Measurements from ENCODE around the gene ADAMTS12.

Gene ADAMTS12

GRCh38 chr5:33795496-33795895 lies 96.3 kb downstream of the ADAMTS12 start:
- H3K18ac ChIP-seq (ENCODE audit: low read length): peak overlapping the region; percentile 2
- H3K4me2 ChIP-seq (ENCODE audit: insufficient read depth, low read length, poor library complexity, severe bottlenecking): no peak overlapping the region
- H3K4me1 ChIP-seq (ENCODE audit: control insufficient read depth in 2 of 2, insufficient read depth in 1 of 2, low read depth in 1 of 2, low read length in 2 of 2): peaks cover 4 to 16% of the 10 kb centered on the region in 2 donors
- H3K9ac ChIP-seq (ENCODE audit: low read depth, low read length, poor library complexity): no peak overlapping the region
- H4K8ac ChIP-seq (ENCODE audit: low read depth, low read length): no peak overlapping the region
- peak; percentile 27 for DNase-seq (ENCODE audit: low spot score)
- H3K27ac ChIP-seq (replicated peaks; ENCODE audit: low read length): peak overlapping the region; percentile 66
- no peak overlapping the region for H3K4me3 ChIP-seq (ENCODE audit: low read length in 2 of 2)
- H2AFZ ChIP-seq (ENCODE audit: low read length): no peak overlapping the region
- H3K27me3 ChIP-seq (ENCODE audit: control insufficient read depth in 3 of 3, insufficient read depth in 3 of 3, low read depth in 1 of 3, low read length in 3 of 3): no peaks in the 10 kb centered on the region
- H4K91ac ChIP-seq (ENCODE audit: low read depth, low read length, poor library complexity): no peak overlapping the region
- no peaks in the 10 kb centered on the region for H3K79me1 ChIP-seq (ENCODE audit: low read depth, low read length)
- WGBS, 2 donors (ENCODE audit: extremely low coverage in 2 of 2, insufficient read length in 2 of 2, insufficient replicate concordance in 1 of 2): 100% methylated on average over 1 of the region's 7 CpGs; no CpG with 5 or more reads in 1 of the 2 donors
- no peak overlapping the region for H3K14ac ChIP-seq (ENCODE audit: low read length)
- peaks cover 0 to 10% of the 10 kb centered on the region in 2 donors for H3K9me3 ChIP-seq (replicated peaks in 1 of 2; ENCODE audit: control insufficient read depth in 2 of 2, insufficient read depth in 1 of 2, low read depth in 1 of 2, low read length in 2 of 2)
- no peak overlapping the region for H2AK5ac ChIP-seq (ENCODE audit: low read depth, low read length)
- no peak overlapping the region for H2BK12ac ChIP-seq (ENCODE audit: low read length)
- H2BK15ac ChIP-seq (ENCODE audit: low read length): no peak overlapping the region
- no peaks in the 10 kb centered on the region for H3K36me3 ChIP-seq (replicated peaks in 1 of 2; ENCODE audit: control insufficient read depth in 2 of 2, insufficient read depth in 2 of 2, low read length in 2 of 2)
- no peak overlapping the region for H2BK5ac ChIP-seq (ENCODE audit: low read length)
- no peak overlapping the region for H2BK120ac ChIP-seq (ENCODE audit: low read depth, low read length)
- H3K4ac ChIP-seq (ENCODE audit: low read length): no peak overlapping the region
- no peak overlapping the region for H3K23ac ChIP-seq (ENCODE audit: low read depth, low read length, poor library complexity)

GRCh38 chr5:33794550-33795181 lies 97.1 kb downstream of the ADAMTS12 start:
- no peak overlapping the region for H2BK5ac ChIP-seq (ENCODE audit: low read length)
- H2AK5ac ChIP-seq (ENCODE audit: low read depth, low read length): no peak overlapping the region
- H2BK15ac ChIP-seq (ENCODE audit: low read length): no peak overlapping the region
- H3K27me3 ChIP-seq (ENCODE audit: control insufficient read depth in 3 of 3, insufficient read depth in 3 of 3, low read depth in 1 of 3, low read length in 3 of 3): no peaks in the 10 kb centered on the region
- no peak overlapping the region for H3K4me2 ChIP-seq (ENCODE audit: insufficient read depth, low read length, poor library complexity, severe bottlenecking)
- H3K36me3 ChIP-seq (replicated peaks in 1 of 2; ENCODE audit: control insufficient read depth in 2 of 2, insufficient read depth in 2 of 2, low read length in 2 of 2): no peaks in the 10 kb centered on the region
- WGBS, 2 donors (ENCODE audit: extremely low coverage in 2 of 2, insufficient read length in 2 of 2, insufficient replicate concordance in 1 of 2): no CpG with 5 or more reads among the region's 8 CpGs
- H4K91ac ChIP-seq (ENCODE audit: low read depth, low read length, poor library complexity): no peak overlapping the region
- no peak overlapping the region for H3K23ac ChIP-seq (ENCODE audit: low read depth, low read length, poor library complexity)
- H2AFZ ChIP-seq (ENCODE audit: low read length): no peak overlapping the region
- no peak for DNase-seq (ENCODE audit: low spot score)
- no peaks in the 10 kb centered on the region for H3K79me1 ChIP-seq (ENCODE audit: low read depth, low read length)
- H3K4me3 ChIP-seq (ENCODE audit: low read length in 2 of 2): no peak overlapping the region
- H3K27ac ChIP-seq (replicated peaks; ENCODE audit: low read length): peak overlapping the region; percentile 66
- H3K4ac ChIP-seq (ENCODE audit: low read length): no peak overlapping the region
- no peak overlapping the region for H2BK12ac ChIP-seq (ENCODE audit: low read length)
- no peak overlapping the region for H4K8ac ChIP-seq (ENCODE audit: low read depth, low read length)
- no peak overlapping the region for H3K14ac ChIP-seq (ENCODE audit: low read length)
- H2BK120ac ChIP-seq (ENCODE audit: low read depth, low read length): no peak overlapping the region
- no peak overlapping the region for H3K9ac ChIP-seq (ENCODE audit: low read depth, low read length, poor library complexity)
- no peak overlapping the region for H3K18ac ChIP-seq (ENCODE audit: low read length)
- peaks cover 0 to 10% of the 10 kb centered on the region in 2 donors for H3K9me3 ChIP-seq (replicated peaks in 1 of 2; ENCODE audit: control insufficient read depth in 2 of 2, insufficient read depth in 1 of 2, low read depth in 1 of 2, low read length in 2 of 2)
- H3K4me1 ChIP-seq (ENCODE audit: control insufficient read depth in 2 of 2, insufficient read depth in 1 of 2, low read depth in 1 of 2, low read length in 2 of 2): peaks cover 4 to 16% of the 10 kb centered on the region in 2 donors

- no peak overlapping the region for H3K4me2 ChIP-seq (ENCODE audit: insufficient read depth, low read length, poor library complexity, severe bottlenecking)
- peaks cover 0 to 15% of the 10 kb centered on the region in 2 donors for H3K9me3 ChIP-seq (replicated peaks in 1 of 2; ENCODE audit: control insufficient read depth in 2 of 2, insufficient read depth in 1 of 2, low read depth in 1 of 2, low read length in 2 of 2)
- H3K27ac ChIP-seq (replicated peaks; ENCODE audit: low read length): no peak overlapping the region
- H3K9ac ChIP-seq (ENCODE audit: low read depth, low read length, poor library complexity): no peak overlapping the region
- peaks cover 4 to 16% of the 10 kb centered on the region in 2 donors for H3K4me1 ChIP-seq (ENCODE audit: control insufficient read depth in 2 of 2, insufficient read depth in 1 of 2, low read depth in 1 of 2, low read length in 2 of 2)
- no CpG with 5 or more reads among the region's 19 CpGs for WGBS, 2 donors (ENCODE audit: extremely low coverage in 2 of 2, insufficient read length in 2 of 2, insufficient replicate concordance in 1 of 2)
- H3K36me3 ChIP-seq (replicated peaks in 1 of 2; ENCODE audit: control insufficient read depth in 2 of 2, insufficient read depth in 2 of 2, low read length in 2 of 2): no peaks in the 10 kb centered on the region
- H3K18ac ChIP-seq (ENCODE audit: low read length): no peak overlapping the region
- no peak overlapping the region for H3K4me3 ChIP-seq (ENCODE audit: low read length in 2 of 2)
- DNase-seq (ENCODE audit: low spot score): no peak
- H2AK5ac ChIP-seq (ENCODE audit: low read depth, low read length): no peak overlapping the region
- H2AFZ ChIP-seq (ENCODE audit: low read length): no peak overlapping the region
- H2BK5ac ChIP-seq (ENCODE audit: low read length): no peak overlapping the region
- no peaks in the 10 kb centered on the region for H3K79me1 ChIP-seq (ENCODE audit: low read depth, low read length)
- H3K27me3 ChIP-seq (ENCODE audit: control insufficient read depth in 3 of 3, insufficient read depth in 3 of 3, low read depth in 1 of 3, low read length in 3 of 3): no peaks in the 10 kb centered on the region
- no peak overlapping the region for H4K8ac ChIP-seq (ENCODE audit: low read depth, low read length)
- no peak overlapping the region for H3K4ac ChIP-seq (ENCODE audit: low read length)
- H4K91ac ChIP-seq (ENCODE audit: low read depth, low read length, poor library complexity): no peak overlapping the region
- H2BK120ac ChIP-seq (ENCODE audit: low read depth, low read length): no peak overlapping the region
- no peak overlapping the region for H3K14ac ChIP-seq (ENCODE audit: low read length)
- no peak overlapping the region for H2BK15ac ChIP-seq (ENCODE audit: low read length)
- no peak overlapping the region for H3K23ac ChIP-seq (ENCODE audit: low read depth, low read length, poor library complexity)
- no peak overlapping the region for H2BK12ac ChIP-seq (ENCODE audit: low read length)
Measured at GRCh38 chr5:33793836-33794549, 97.8 kb downstream of the ADAMTS12 start.

GRCh38 chr5:33793276-33793675 lies 98.5 kb downstream of the ADAMTS12 start:
- H3K27me3 ChIP-seq (ENCODE audit: control insufficient read depth in 3 of 3, insufficient read depth in 3 of 3, low read depth in 1 of 3, low read length in 3 of 3): no peaks in the 10 kb centered on the region
- H3K23ac ChIP-seq (ENCODE audit: low read depth, low read length, poor library complexity): no peak overlapping the region
- no peak overlapping the region for H3K14ac ChIP-seq (ENCODE audit: low read length)
- WGBS, 2 donors (ENCODE audit: extremely low coverage in 2 of 2, insufficient read length in 2 of 2, insufficient replicate concordance in 1 of 2): no CpG with 5 or more reads among the region's 1 CpG
- no peak overlapping the region for H3K27ac ChIP-seq (replicated peaks; ENCODE audit: low read length)
- no peak overlapping the region for H2BK5ac ChIP-seq (ENCODE audit: low read length)
- no peak overlapping the region for H3K4me3 ChIP-seq (ENCODE audit: low read length in 2 of 2)
- no peak overlapping the region for H4K8ac ChIP-seq (ENCODE audit: low read depth, low read length)
- H3K4me1 ChIP-seq (ENCODE audit: control insufficient read depth in 2 of 2, insufficient read depth in 1 of 2, low read depth in 1 of 2, low read length in 2 of 2): peaks cover 4 to 16% of the 10 kb centered on the region in 2 donors
- no peak overlapping the region for H3K4me2 ChIP-seq (ENCODE audit: insufficient read depth, low read length, poor library complexity, severe bottlenecking)
- no peak overlapping the region for H2BK15ac ChIP-seq (ENCODE audit: low read length)
- no peak overlapping the region for H3K9ac ChIP-seq (ENCODE audit: low read depth, low read length, poor library complexity)
- no peak overlapping the region for H4K91ac ChIP-seq (ENCODE audit: low read depth, low read length, poor library complexity)
- H2AK5ac ChIP-seq (ENCODE audit: low read depth, low read length): no peak overlapping the region
- H2BK12ac ChIP-seq (ENCODE audit: low read length): no peak overlapping the region
- H3K9me3 ChIP-seq (replicated peaks in 1 of 2; ENCODE audit: control insufficient read depth in 2 of 2, insufficient read depth in 1 of 2, low read depth in 1 of 2, low read length in 2 of 2): peaks cover 0 to 15% of the 10 kb centered on the region in 2 donors
- no peak overlapping the region for H2BK120ac ChIP-seq (ENCODE audit: low read depth, low read length)
- no peak overlapping the region for H2AFZ ChIP-seq (ENCODE audit: low read length)
- no peak for DNase-seq (ENCODE audit: low spot score)
- H3K36me3 ChIP-seq (replicated peaks in 1 of 2; ENCODE audit: control insufficient read depth in 2 of 2, insufficient read depth in 2 of 2, low read length in 2 of 2): no peaks in the 10 kb centered on the region
- no peak overlapping the region for H3K4ac ChIP-seq (ENCODE audit: low read length)
- no peaks in the 10 kb centered on the region for H3K79me1 ChIP-seq (ENCODE audit: low read depth, low read length)
- no peak overlapping the region for H3K18ac ChIP-seq (ENCODE audit: low read length)
